Superior temporal gyrus (tissue), 1 donor: ENCODE measurements around the gene NFIB.

Source experiments
- DNase-seq: peaks from one replicate; pipeline ENCODE4 v3.0.0-alpha.2; 2016; ENCODE audit errors: extremely low spot score

The NFIB gene

GRCh38 chr9:14248149-14248548, 65.8 kb downstream of the NFIB start:
- DNase-seq = no peak

- no peak for DNase-seq
Observed at GRCh38 chr9:14247577-14247976, 66.4 kb downstream of the NFIB start.

- DNase-seq = no peak
Observed at GRCh38 chr9:14246951-14247350, 67.0 kb downstream of the NFIB start.

GRCh38 chr9:14245901-14246525, 67.9 kb downstream of the NFIB start:
- no peak for DNase-seq

- DNase-seq = no peak
Observed at GRCh38 chr9:14243514-14244042, 70.4 kb downstream of the NFIB start.

GRCh38 chr9:14242150-14242805, 71.7 kb downstream of the NFIB start:
- DNase-seq = no peak

- DNase-seq = no peak
Observed at GRCh38 chr9:14240537-14240936, 73.4 kb downstream of the NFIB start.

- DNase-seq = no peak
Observed at GRCh38 chr9:14238518-14238917, 75.4 kb downstream of the NFIB start.

GRCh38 chr9:14238079-14238478, 75.9 kb downstream of the NFIB start:
- no peak for DNase-seq

GRCh38 chr9:14236591-14236990, 77.3 kb downstream of the NFIB start:
- DNase-seq = no peak

- no peak for DNase-seq
Observed at GRCh38 chr9:14232111-14232510, 81.8 kb downstream of the NFIB start.

GRCh38 chr9:14231196-14231990, 82.5 kb downstream of the NFIB start:
- DNase-seq = no peak

GRCh38 chr9:14228602-14229001, 85.3 kb downstream of the NFIB start:
- no peak for DNase-seq

- DNase-seq = no peak
Observed at GRCh38 chr9:14226855-14227532, 86.9 kb downstream of the NFIB start.

- DNase-seq = no peak
Observed at GRCh38 chr9:14223081-14223480, 90.9 kb downstream of the NFIB start.

GRCh38 chr9:14222149-14222835, 91.6 kb downstream of the NFIB start:
- no peak for DNase-seq

GRCh38 chr9:14221558-14221957, 92.4 kb downstream of the NFIB start:
- no peak for DNase-seq

- no peak for DNase-seq
Observed at GRCh38 chr9:14221119-14221518, 92.8 kb downstream of the NFIB start.

- DNase-seq = no peak
Observed at GRCh38 chr9:14220256-14220655, 93.7 kb downstream of the NFIB start.

- no peak for DNase-seq
Observed at GRCh38 chr9:14219850-14220249, 94.1 kb downstream of the NFIB start.

- no peak for DNase-seq
Observed at GRCh38 chr9:14218253-14218652, 95.7 kb downstream of the NFIB start.
